H1 (cell line): ENCODE results near the gene CAVIN2. TPM values are rescaled to one million over a fixed set of nuclear protein-coding genes. Genes with fewer than 3 reads are reported as not detected.

Source experiments
- CTCF ChIA-PET: fragments of 300-600 bp; sonication (Branson Sonifier 250); formaldehyde crosslinking; loops from one replicate; lab custom pipeline; 2021; ENCODE audit not compliant: partially characterized antibody; lab: Charles Lee
- POLR2A ChIA-PET: fragments of 300-600 bp; sonication (Branson Sonifier 250); formaldehyde crosslinking; loops from one replicate; lab custom pipeline; 2021; ENCODE audit warnings: inconsistent platforms; ENCODE audit not compliant: partially characterized antibody; lab: Charles Lee
- DNase-seq, 2 experiments: peaks; one replicate each; pipeline versions ENCODE4 v3.0.0 to v3.0.0-alpha.2; 2010 to 2022; ENCODE audit warnings: low spot score in 2 of 2, low read depth in 1 of 2, mixed read lengths in 1 of 2
- FAIRE-seq: peaks from 2 replicates; lab custom pipeline; 2011; peaks lifted over from hg19 to GRCh38; lab: Jason Lieb, UNC
- H2AFZ ChIP-seq: 2 replicates; pipeline ENCODE4 v1.8.1; 2012; ENCODE audit warnings: low read length, inconsistent platforms
- H2AK5ac ChIP-seq: 2 replicates; pipeline ENCODE4 v1.6.1; 2013; ENCODE audit warnings: low read depth, low read length
- H2BK120ac ChIP-seq: replicated peaks from 2 replicates; pipeline ENCODE3; 2013; ENCODE audit warnings: low read depth, low read length, inconsistent platforms
- H2BK12ac ChIP-seq: 2 replicates; pipeline ENCODE4 v1.6.1; 2013; ENCODE audit warnings: low read depth, low read length
- H2BK15ac ChIP-seq: 2 replicates; pipeline ENCODE4 v1.6.1; 2013; ENCODE audit warnings: low read length
- H2BK20ac ChIP-seq: 2 replicates; pipeline ENCODE4 v1.6.1; 2013; ENCODE audit warnings: low read length
- H2BK5ac ChIP-seq: 2 replicates; pipeline ENCODE4 v1.6.1; 2013; ENCODE audit warnings: low read depth, low read length
- H3K14ac ChIP-seq: 2 replicates; pipeline ENCODE4 v1.6.1; 2013; ENCODE audit warnings: inconsistent platforms; ENCODE audit not compliant: insufficient read length
- H3K18ac ChIP-seq: 2 replicates; pipeline ENCODE4 v1.6.1; 2013; ENCODE audit warnings: low read length; ENCODE audit errors: extremely low read depth
- H3K23ac ChIP-seq: 2 replicates; pipeline ENCODE4 v1.6.1; 2013; ENCODE audit warnings: inconsistent platforms; ENCODE audit not compliant: insufficient read length
- H3K23me2 ChIP-seq: 2 replicates; pipeline ENCODE4 v1.6.1; 2013; ENCODE audit warnings: low read depth, low read length
- H3K27ac ChIP-seq: 2 replicates; pipeline ENCODE4 v1.6.1; 2011; ENCODE audit warnings: low read depth, low read length, inconsistent platforms
- H3K27me3 ChIP-seq, 4 experiments: replicated peaks in 1 of 4; 1 replicate in 1 of 4; 2 replicates in 3 of 4; pipeline versions ENCODE4 v1.6.1 to v1.8.1; 2011 to 2013; ENCODE audit warnings: low read length in 3 of 4, mild to moderate bottlenecking in 3 of 4, inconsistent platforms in 2 of 4, mixed read lengths in 2 of 4, moderate library complexity in 1 of 4; ENCODE audit not compliant: control insufficient read depth in 3 of 4, insufficient read depth in 3 of 4; ENCODE audit errors: extremely low read depth in 1 of 4
- H3K36me3 ChIP-seq, 4 experiments: 2 replicates each; pipeline versions ENCODE4 v1.6.1 to v1.8.1; 2011 to 2013; ENCODE audit warnings: mild to moderate bottlenecking in 4 of 4, low read length in 3 of 4, moderate library complexity in 2 of 4, control low read depth in 1 of 4, inconsistent platforms in 1 of 4; ENCODE audit not compliant: insufficient read depth in 4 of 4, control insufficient read depth in 2 of 4
- H3K4ac ChIP-seq: replicated peaks from 2 replicates; pipeline ENCODE3; 2013; ENCODE audit warnings: low read length, low read depth, mixed read lengths, inconsistent platforms; ENCODE audit not compliant: insufficient read length
- H3K4me1 ChIP-seq, 4 experiments: replicated peaks in 1 of 4; 1 replicate in 1 of 4; 2 replicates in 3 of 4; pipeline versions ENCODE4 v1.6.1 to v1.8.1; 2011 to 2013; ENCODE audit warnings: low read length in 3 of 4, inconsistent platforms in 2 of 4, mixed read lengths in 1 of 4; ENCODE audit not compliant: insufficient read depth in 4 of 4, control insufficient read depth in 3 of 4
- H3K4me2 ChIP-seq, 2 experiments: 2 replicates each; pipeline versions ENCODE4 v1.6.1 to v1.8.1; 2011 to 2013; ENCODE audit warnings: low read depth in 2 of 2, low read length in 2 of 2, control low read depth in 1 of 2, inconsistent platforms in 1 of 2, mild to moderate bottlenecking in 1 of 2; ENCODE audit not compliant: insufficient read depth in 1 of 2
- H3K4me3 ChIP-seq, 4 experiments: fragments of 200-600, 300-600 bp in 1 of 4; sonication (generic), shearing (Covaris generic), sonication (Bioruptor Twin) in 1 of 4; 2 replicates each; pipeline versions ENCODE4 v1.5.1 to v1.8.1; 2011 to 2016; ENCODE audit warnings: low read length in 4 of 4, low read depth in 3 of 4, control low read depth in 2 of 4, inconsistent platforms in 2 of 4, mild to moderate bottlenecking in 2 of 4, mixed read lengths in 1 of 4, moderate library complexity in 1 of 4; ENCODE audit not compliant: insufficient read depth in 2 of 4; ENCODE audit errors: extremely low read depth in 1 of 4
- H3K56ac ChIP-seq: replicated peaks from 2 replicates; pipeline ENCODE3; 2013; ENCODE audit warnings: low read depth, mild to moderate bottlenecking, mixed read lengths, low read length, inconsistent platforms; ENCODE audit not compliant: insufficient read length
- H3K79me1 ChIP-seq: 2 replicates; pipeline ENCODE4 v1.6.1; 2013; ENCODE audit warnings: low read depth, low read length, control low read depth
- H3K79me2 ChIP-seq, 2 experiments: 2 replicates each; pipeline versions ENCODE4 v1.6.1 to v1.8.1; 2012 to 2013; ENCODE audit warnings: low read length in 2 of 2, mild to moderate bottlenecking in 2 of 2, inconsistent platforms in 1 of 2; ENCODE audit not compliant: insufficient read depth in 2 of 2, control insufficient read depth in 1 of 2
- H3K9ac ChIP-seq, 4 experiments: replicated peaks in 1 of 4; 1 replicate in 1 of 4; 2 replicates in 3 of 4; pipeline versions ENCODE4 v1.6.1 to v1.8.1; 2011 to 2013; ENCODE audit warnings: low read depth in 3 of 4, low read length in 3 of 4, control low read depth in 2 of 4, mild to moderate bottlenecking in 2 of 4, moderate library complexity in 2 of 4, inconsistent platforms in 1 of 4; ENCODE audit errors: extremely low read depth in 1 of 4
- H3K9me3 ChIP-seq, 2 experiments: 2 replicates each; pipeline versions ENCODE4 v1.6.1 to v1.8.1; 2012 to 2013; ENCODE audit warnings: mild to moderate bottlenecking in 2 of 2, moderate library complexity in 2 of 2, control low read depth in 1 of 2, inconsistent platforms in 1 of 2, low read depth in 1 of 2, low read length in 1 of 2, mixed read lengths in 1 of 2; ENCODE audit not compliant: insufficient read depth in 2 of 2
- H4K20me1 ChIP-seq, 2 experiments: replicated peaks in 1 of 2; 2 replicates each; pipeline versions ENCODE3 to v1.8.1; 2011 to 2013; ENCODE audit warnings: inconsistent platforms in 2 of 2, low read length in 2 of 2, mild to moderate bottlenecking in 1 of 2; ENCODE audit not compliant: insufficient read depth in 2 of 2, control insufficient read depth in 1 of 2
- H4K5ac ChIP-seq: 2 replicates; pipeline ENCODE4 v1.6.1; 2013; ENCODE audit warnings: low read length, low read depth, mixed read lengths, inconsistent platforms; ENCODE audit not compliant: insufficient read length
- H4K8ac ChIP-seq: 2 replicates; pipeline ENCODE4 v1.8.0; 2013; ENCODE audit warnings: mild to moderate bottlenecking, moderate library complexity, low read length, inconsistent platforms; ENCODE audit not compliant: insufficient read depth; ENCODE audit errors: extremely low read depth
- H4K91ac ChIP-seq: replicated peaks from 2 replicates; pipeline ENCODE3; 2013; ENCODE audit warnings: low read length, mixed read lengths, inconsistent platforms; ENCODE audit not compliant: insufficient read length
- PHF8 ChIP-seq: fragments of 200-600 bp; sonication (generic); conservative IDR thresholded peaks from 2 replicates; pipeline ENCODE4 v1.7.1; 2012; ENCODE audit warnings: low read depth, mild to moderate bottlenecking, inconsistent platforms, low read length, moderate library complexity
- POU5F1 ChIP-seq: IDR thresholded peaks from 2 replicates; pipeline ENCODE4 v1.6.1; 2011; ENCODE audit warnings: low read depth, mild to moderate bottlenecking, low read length, moderate library complexity
- SIX5 ChIP-seq: IDR thresholded peaks from 2 replicates; pipeline ENCODE4 v1.6.1; 2011; ENCODE audit warnings: mild to moderate bottlenecking, low read depth, low read length
- SP4 ChIP-seq: IDR thresholded peaks from 2 replicates; pipeline ENCODE4 v1.6.1; 2012; ENCODE audit warnings: low read length, inconsistent platforms
- TAF1 ChIP-seq: IDR thresholded peaks from 2 replicates; pipeline ENCODE4 v1.6.1; 2011; ENCODE audit warnings: mild to moderate bottlenecking, low read depth, low read length
- TAF7 ChIP-seq: optimal IDR thresholded peaks from 2 replicates; pipeline ENCODE3; 2011; ENCODE audit warnings: low read depth, mild to moderate bottlenecking, inconsistent platforms, low read length, moderate library complexity, borderline replicate concordance
- TBP ChIP-seq: IDR thresholded peaks from 2 replicates; pipeline ENCODE4 v1.6.1; 2011; ENCODE audit warnings: low read depth, low read length, improper control_type of control experiment
- WGBS, 2 experiments: shearing (Covaris generic) in 1 of 2; methylation state at CpG; one replicate each; pipeline versions ENCODE4 v1.1.6 to v1.1.7; 2013 to 2015; ENCODE audit warnings: low lambda C conversion rate in 2 of 2, mixed read lengths in 2 of 2, inconsistent platforms in 1 of 2, low coverage in 1 of 2, missing lambda C conversion rate in 1 of 2; ENCODE audit not compliant: insufficient replicate concordance in 2 of 2, insufficient coverage in 1 of 2, insufficient read length in 1 of 2; ENCODE audit errors: extremely low coverage in 1 of 2, missing lambda C conversion rate in 1 of 2; 5-methylcytosine and 5-hydroxymethylcytosine counted together
- polyA plus RNA-seq, 7 experiments: library from polyadenylated mRNA; depleted of rRNA in 3 of 7; stranded (reverse) in 5 of 7; unstranded in 2 of 7; fragments of >200 nt in 5 of 7; fragments of 200-250 nt in 2 of 7; gene quantifications; 1 replicate in 5 of 7; 2 replicates in 1 of 7; 4 replicates in 1 of 7; pipeline versions ENCODE4 v1.2.1 to v1.2.3, GENCODE V29; 2011 to 2013; ENCODE audit warnings: missing spikeins in 2 of 7, mixed read lengths in 2 of 7
- total RNA-seq: library from RNA; stranded (reverse); fragmentation: NEBNext Ultra II Directional; extraction: Animal tissue kit (Norgen Biotek cat#: 25700); gene quantifications from 2 replicates; pipeline ENCODE4 v1.2.1, GENCODE V29; 2021
- TF ChIP-seq, protein P1 (sequence below): IDR thresholded peaks from 2 replicates; pipeline ENCODE4 v1.6.1; 2012; ENCODE audit warnings: low read length, inconsistent platforms

Gene CAVIN2
- total and polyA plus RNA-seq, 2 of the 8 experiments (the other 6 are each of a cell fraction or from before 2014, with no cell fraction given) = 0.03 TPM; not detected in 1

DNA sequence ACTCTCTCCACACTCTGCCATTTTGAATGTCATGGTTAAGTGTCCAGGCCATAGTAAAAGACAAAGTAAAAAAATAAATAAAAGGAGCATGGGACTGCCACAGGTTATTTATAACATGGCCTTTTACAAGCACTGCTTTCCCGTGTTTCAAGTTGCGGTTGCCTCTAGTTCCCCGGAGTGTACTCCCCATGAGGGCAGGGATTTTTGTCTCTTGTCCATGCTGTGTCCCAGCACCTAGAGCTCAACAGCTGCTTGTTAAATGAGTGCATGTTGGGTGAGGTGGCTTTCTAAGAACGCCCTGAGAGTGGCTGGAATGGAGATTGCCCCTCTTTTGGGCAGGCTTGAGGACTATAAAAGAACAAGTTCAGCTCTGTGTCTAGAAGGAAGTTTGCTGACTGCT, 8.4 kb downstream of the CAVIN2 start:
- Histone ChIP-seq H2BK5ac (no peak overlapping the region), H3K9me3 (no peaks in the 10 kb centered on the region), H3K4me1 (no peaks in the 10 kb centered on the region), H3K4ac (no peak overlapping the region), H4K8ac (no peak overlapping the region), H3K4me2 (no peak overlapping the region), H2AFZ (no peak overlapping the region), H2BK20ac (no peak overlapping the region), H3K36me3 (no peaks in the 10 kb centered on the region), H3K4me3 (no peak overlapping the region), H3K56ac (no peak overlapping the region), H3K9ac (no peak overlapping the region), H4K91ac (no peak overlapping the region), H2BK120ac (no peak overlapping the region), H3K79me1 (no peaks in the 10 kb centered on the region), H4K5ac (no peak overlapping the region), H3K14ac (no peak overlapping the region), H3K23me2 (no peaks in the 10 kb centered on the region), H3K27me3 (no peaks in the 10 kb centered on the region), H2AK5ac (no peak overlapping the region), H4K20me1 (no peaks in the 10 kb centered on the region), H3K23ac (no peak overlapping the region), H3K79me2 (no peaks in the 10 kb centered on the region; a peak in 1 of 4 replicates), H2BK12ac (no peak overlapping the region), H3K18ac (no peak overlapping the region), H2BK15ac (no peak overlapping the region), H3K27ac (no peak overlapping the region)
- FAIRE-seq (no peak), DNase-seq (no peak)
- ChIA-PET CTCF (interaction anchor here (2.2 to 3.5 kb wide), 3 partner anchors 23 to 32 kb away, joined by 7 to 24 read pairs (median 15); no protein-coding TSS in a partner anchor), POLR2A (no interaction called here)
- TF ChIP-seq TBP = no peak
- no peak for TF ChIP-seq SIX5
- TF ChIP-seq, protein P1, sequence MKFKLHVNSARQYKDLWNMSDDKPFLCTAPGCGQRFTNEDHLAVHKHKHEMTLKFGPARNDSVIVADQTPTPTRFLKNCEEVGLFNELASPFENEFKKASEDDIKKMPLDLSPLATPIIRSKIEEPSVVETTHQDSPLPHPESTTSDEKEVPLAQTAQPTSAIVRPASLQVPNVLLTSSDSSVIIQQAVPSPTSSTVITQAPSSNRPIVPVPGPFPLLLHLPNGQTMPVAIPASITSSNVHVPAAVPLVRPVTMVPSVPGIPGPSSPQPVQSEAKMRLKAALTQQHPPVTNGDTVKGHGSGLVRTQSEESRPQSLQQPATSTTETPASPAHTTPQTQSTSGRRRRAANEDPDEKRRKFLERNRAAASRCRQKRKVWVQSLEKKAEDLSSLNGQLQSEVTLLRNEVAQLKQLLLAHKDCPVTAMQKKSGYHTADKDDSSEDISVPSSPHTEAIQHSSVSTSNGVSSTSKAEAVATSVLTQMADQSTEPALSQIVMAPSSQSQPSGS = no peak
- no peak for TF ChIP-seq PHF8
- no peak for TF ChIP-seq POU5F1
- TF ChIP-seq SP4 = no peak
- no peak for TF ChIP-seq TAF7
- no peak for TF ChIP-seq TAF1
- 94% methylated on average over 4 of the region's 4 CpGs; no CpG with 5 or more reads in 1 of the 2 experiments for WGBS, 2 experiments
